Measurements from ENCODE around the gene TCF3.

Gene TCF3

DNA sequence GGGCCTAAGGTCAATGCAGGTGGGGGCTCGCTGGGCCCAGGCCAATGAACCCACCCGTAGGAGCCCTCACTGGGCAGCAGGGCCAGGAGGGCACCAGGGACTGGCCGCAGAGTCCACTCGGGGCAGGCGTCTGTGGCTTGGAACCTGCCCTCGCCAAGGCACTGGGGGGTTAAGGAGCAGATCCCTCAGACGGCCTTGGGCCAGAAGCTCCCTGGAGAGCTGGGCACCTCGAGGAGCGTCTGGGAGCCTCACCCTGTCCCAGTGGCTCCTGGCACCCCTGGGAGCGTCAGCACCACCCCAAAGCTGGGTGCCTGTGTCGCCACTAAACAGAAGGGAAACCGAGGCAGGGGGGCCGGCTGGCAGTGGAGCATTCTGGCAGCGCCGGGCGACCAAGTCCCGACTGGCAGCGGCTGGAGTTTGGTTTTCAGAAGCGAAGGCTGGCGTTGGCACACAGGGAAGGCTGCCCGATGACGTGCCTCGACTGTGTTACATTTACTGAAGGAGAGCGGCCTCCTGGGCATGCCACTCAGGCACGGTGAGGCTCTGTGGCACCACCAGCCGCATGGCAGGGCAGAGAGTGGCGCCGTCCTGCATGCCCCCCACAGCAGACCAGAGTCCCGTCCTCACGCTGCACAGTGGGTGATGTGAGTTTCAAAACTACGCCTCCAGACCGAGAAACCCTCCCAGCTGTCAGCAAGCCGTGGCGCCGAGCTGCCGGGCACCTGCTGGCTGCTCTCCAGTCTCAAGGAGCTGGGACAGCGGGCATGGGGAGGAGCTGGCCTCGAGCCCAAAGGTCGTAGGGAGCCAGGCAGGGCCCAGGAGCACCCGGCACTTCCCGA, 75.1 kb downstream of the TCF3 start:
- TF ChIP-seq, protein P1, sequence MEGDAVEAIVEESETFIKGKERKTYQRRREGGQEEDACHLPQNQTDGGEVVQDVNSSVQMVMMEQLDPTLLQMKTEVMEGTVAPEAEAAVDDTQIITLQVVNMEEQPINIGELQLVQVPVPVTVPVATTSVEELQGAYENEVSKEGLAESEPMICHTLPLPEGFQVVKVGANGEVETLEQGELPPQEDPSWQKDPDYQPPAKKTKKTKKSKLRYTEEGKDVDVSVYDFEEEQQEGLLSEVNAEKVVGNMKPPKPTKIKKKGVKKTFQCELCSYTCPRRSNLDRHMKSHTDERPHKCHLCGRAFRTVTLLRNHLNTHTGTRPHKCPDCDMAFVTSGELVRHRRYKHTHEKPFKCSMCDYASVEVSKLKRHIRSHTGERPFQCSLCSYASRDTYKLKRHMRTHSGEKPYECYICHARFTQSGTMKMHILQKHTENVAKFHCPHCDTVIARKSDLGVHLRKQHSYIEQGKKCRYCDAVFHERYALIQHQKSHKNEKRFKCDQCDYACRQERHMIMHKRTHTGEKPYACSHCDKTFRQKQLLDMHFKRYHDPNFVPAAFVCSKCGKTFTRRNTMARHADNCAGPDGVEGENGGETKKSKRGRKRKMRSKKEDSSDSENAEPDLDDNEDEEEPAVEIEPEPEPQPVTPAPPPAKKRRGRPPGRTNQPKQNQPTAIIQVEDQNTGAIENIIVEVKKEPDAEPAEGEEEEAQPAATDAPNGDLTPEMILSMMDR (conservative IDR thresholded peaks at IDR 0.05; ENCODE audit: low read length): no peak
- no peak for DNase-seq (ENCODE audit: low read depth)
- no peak overlapping the region for H3K4me3 ChIP-seq (ENCODE audit: low read length)

DNA sequence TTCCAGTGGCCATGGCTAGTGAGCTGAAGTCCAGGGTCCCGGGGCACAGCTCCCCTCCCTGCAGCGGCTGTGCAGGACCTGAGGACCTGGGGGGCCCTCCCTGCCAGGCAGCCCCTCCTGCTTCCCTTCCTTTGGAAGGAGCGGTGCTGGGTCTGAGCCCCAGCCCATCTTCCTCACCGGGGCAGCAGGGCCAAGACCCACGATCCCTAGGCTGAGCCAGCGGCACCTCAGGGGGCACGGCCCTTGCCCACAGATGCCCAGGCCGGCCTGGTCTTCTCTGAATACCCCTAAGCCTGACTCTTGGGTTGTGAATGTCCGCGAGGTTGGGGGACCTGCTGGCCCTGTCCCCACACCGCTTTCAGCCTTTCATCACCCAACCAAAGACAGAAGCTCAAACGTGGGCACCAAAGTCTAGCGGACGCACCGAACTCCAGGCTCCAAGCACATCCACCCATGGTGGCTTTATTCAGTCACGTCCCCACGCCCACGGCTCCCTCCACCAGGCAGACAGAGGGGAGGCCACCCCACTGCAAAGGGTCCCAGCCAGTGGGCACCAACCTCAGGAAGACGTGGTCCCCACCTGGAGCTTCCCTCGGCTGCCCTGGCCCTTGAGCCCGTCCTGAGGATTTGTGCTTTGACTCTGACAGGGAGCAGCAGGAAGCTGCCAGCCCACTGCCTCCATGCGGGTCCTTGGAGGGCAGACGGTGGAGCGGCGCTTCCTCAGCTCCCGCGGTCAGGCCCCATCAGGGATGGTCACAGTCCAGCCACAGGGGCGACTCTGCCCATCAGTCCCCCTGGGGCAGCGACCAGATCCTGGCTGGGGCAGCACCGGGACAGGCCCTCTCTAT, 75.9 kb downstream of the TCF3 start:
- TF ChIP-seq, protein P1 (conservative IDR thresholded peaks at IDR 0.05; ENCODE audit: low read length): no peak
- no peak overlapping the region for H3K4me3 ChIP-seq (ENCODE audit: low read length)
- no peak for DNase-seq (ENCODE audit: low read depth)

DNA sequence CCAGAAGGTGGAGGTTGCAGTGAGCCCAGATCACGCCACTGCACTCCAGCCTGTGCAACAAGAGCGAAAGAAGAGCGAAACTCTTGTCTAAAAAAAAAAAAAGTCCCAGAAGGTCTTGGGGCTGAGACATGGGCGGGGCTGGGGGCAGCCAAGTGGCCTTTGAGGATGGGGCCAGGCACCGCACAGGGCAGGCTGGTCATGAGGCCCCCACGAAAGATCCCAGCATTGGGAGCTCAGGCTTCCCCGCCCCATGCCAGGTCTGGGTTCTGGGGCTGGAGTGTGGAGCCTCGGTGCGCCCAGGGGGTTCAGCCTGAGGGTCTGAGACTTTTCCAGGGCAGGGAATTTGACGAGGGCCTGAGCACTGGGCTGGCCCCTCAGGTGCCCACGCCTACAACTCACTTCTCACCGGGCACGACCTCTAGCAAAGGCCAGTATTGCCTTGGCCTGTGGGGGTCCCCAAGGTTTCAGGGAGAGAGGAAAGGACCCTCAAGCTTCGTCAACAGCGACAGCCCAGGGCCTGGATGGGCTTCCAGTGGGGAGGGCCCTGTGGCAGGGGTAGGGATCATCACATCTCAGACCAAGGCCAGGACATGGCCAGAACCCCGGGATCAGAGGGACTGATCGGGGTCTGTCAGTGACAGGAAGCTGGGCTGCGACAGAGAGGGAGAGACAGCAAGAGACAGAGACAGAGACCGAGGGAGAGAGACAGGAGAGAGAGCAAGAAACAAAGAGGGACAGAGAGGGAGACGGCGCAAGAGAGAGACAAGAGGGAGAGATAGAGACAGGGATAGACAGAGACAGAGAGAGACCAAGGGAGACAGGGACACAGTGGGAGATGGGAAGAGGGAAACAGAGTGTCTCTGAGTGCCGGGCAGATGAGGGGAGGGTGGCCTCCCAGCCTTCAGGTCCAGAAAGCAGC, 76.8 kb downstream of the TCF3 start:
- no peak overlapping the region for H3K4me3 ChIP-seq (ENCODE audit: low read length)
- TF ChIP-seq, protein P1 (conservative IDR thresholded peaks at IDR 0.05; ENCODE audit: low read length): no peak
- no peak for DNase-seq (ENCODE audit: low read depth)

DNA sequence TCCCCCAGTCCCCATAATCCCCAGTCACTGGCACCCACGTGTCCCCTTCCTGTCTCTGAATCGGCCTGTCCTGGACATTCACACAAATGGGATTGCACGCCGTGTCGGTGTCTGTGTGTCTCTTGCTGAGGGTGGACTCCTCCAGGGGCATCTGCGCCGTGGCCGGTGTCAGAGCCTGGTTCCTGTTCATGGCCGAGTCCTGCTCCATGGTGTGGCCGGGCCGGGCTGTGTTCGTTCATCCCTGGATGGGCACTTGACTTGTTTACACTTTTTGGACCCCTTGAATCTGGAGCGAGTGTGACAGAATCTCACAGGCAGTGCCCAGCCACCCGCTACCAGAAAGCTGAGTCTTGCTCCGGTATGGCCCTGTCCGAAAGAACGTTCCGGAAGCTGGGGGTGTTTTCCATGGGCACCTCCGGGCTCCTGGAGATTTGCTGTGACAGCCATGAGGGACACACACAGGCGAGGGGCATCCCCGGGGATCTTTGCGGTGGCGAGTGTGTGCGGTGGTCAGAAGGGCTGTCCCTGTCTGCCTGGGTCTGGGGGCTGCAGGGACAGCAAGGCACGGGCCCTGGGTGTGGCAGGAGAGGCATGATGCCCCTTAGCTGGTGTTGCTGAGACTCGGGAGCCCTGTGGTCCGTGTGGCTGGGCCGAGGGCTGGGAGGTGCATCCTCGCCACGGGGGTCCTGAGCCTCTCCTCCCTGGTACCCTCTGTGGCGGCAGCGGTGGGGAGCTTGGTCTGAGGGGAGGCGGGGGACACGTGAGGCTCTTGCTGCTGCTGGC, 77.9 kb downstream of the TCF3 start:
- no peak overlapping the region for H3K4me3 ChIP-seq (ENCODE audit: low read length)
- TF ChIP-seq, protein P1 (conservative IDR thresholded peaks at IDR 0.05; ENCODE audit: low read length): no peak
- no peak for DNase-seq (ENCODE audit: low read depth)

DNA sequence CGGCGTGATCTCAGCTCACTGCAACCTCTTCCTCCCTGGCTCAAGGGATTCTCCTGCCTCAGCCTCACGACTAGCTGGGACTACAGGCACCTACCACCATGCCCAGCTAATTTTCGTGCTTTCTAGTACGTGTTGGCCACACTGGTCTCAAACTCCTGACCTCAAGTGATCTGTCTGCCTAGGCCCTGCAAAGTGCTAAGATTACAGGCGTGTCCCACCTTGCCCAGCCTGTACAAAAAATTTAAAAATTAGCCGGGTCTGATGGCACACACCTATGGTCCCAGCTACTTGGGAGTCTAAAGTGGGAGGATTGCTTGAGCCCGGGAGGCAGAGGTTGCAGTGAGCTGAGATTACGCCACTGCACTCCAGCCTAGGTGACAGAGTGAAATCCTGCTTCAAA, 79.6 kb downstream of the TCF3 start:
- no peak overlapping the region for H3K4me3 ChIP-seq (ENCODE audit: low read length)
- TF ChIP-seq, protein P1 (conservative IDR thresholded peaks at IDR 0.05; ENCODE audit: low read length): no peak

DNA sequence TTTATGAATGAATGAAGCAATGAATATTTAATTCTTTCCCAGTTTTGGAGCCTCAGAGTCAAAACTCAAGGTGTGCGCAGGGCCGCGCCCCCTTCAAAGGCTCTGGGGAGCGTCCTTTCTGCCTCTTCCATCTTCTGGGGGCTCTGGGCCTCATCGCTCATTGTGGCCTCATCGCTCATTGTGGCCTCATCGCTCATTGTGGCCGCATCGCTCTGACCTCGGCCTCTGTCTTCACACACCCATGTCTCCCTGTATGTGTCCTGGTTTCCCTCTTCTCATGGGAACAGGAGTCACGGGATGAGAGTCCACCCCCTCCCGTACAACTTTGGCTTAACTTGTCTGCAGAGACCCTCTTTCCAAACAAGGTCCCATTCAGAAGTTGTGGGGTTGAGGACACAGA, 81.1 kb downstream of the TCF3 start:
- no peak overlapping the region for H3K4me3 ChIP-seq (ENCODE audit: low read length)
- TF ChIP-seq, protein P1 (conservative IDR thresholded peaks at IDR 0.05; ENCODE audit: low read length): no peak
- no peak for DNase-seq (ENCODE audit: low read depth)

More for the DNA sequence above, 79.6 kb downstream of the TCF3 start:
- no peak for DNase-seq (ENCODE audit: low read depth)

Data from AG10803 (cell line).